Kidney (tissue), 14 donors: Measurements from ENCODE around the gene ZKSCAN3. TPM values are rescaled to one million over a fixed set of nuclear protein-coding genes. Genes with fewer than 3 reads are reported as not detected.
A peak's percentile ranks its signal among the peaks of the same experiment; 100 is the strongest.
"Not testable (repeated sequence)": the region's sequence is repeated elsewhere in the genome, so short reads cannot be mapped to it uniquely, and the experiment has no call there.

Source experiments
- DNase-seq, 5 donors: peaks; one replicate each; pipeline ENCODE4 v3.0.0-alpha.2; 2013 to 2020
- FAIRE-seq: peaks from 2 replicates; lab custom pipeline; 2012; peaks lifted over from hg19 to GRCh38; lab: Jason Lieb, UNC
- H3K27ac ChIP-seq, 2 donors: one replicate each; pipeline ENCODE4 v1.7.0; 2013; ENCODE audit warnings: low read depth in 2 of 2, low read length in 2 of 2, inconsistent platforms in 1 of 2
- H3K27me3 ChIP-seq: one replicate; pipeline ENCODE4 v1.7.1; 2013; ENCODE audit warnings: low read length, inconsistent platforms; ENCODE audit not compliant: control insufficient read depth, insufficient read depth
- H3K36me3 ChIP-seq, 3 donors: one replicate each; pipeline versions ENCODE4 v1.7.0 to v1.7.1; 2013; ENCODE audit warnings: low read length in 3 of 3, control low read depth in 1 of 3, inconsistent platforms in 1 of 3; ENCODE audit not compliant: insufficient read depth in 3 of 3, control insufficient read depth in 2 of 3
- H3K4me1 ChIP-seq, 3 donors: one replicate each; pipeline versions ENCODE4 v1.7.0 to v1.7.1; 2013; ENCODE audit warnings: low read length in 3 of 3, inconsistent platforms in 1 of 3, low read depth in 1 of 3; ENCODE audit not compliant: control insufficient read depth in 2 of 3, insufficient read depth in 2 of 3
- H3K4me3 ChIP-seq, 3 donors: one replicate each; pipeline versions ENCODE4 v1.7.0 to v1.8.1; 2013; ENCODE audit warnings: low read length in 3 of 3, control low read depth in 1 of 3, inconsistent platforms in 1 of 3
- H3K9ac ChIP-seq, 3 donors: one replicate each; pipeline versions ENCODE4 v1.7.0 to v1.7.1; 2013; ENCODE audit warnings: low read length in 3 of 3, control low read depth in 1 of 3, inconsistent platforms in 1 of 3
- H3K9me3 ChIP-seq, 3 donors: one replicate each; pipeline versions ENCODE4 v1.7.0 to v1.7.1; 2013; ENCODE audit warnings: low read length in 3 of 3, control low read depth in 1 of 3, inconsistent platforms in 1 of 3; ENCODE audit not compliant: control insufficient read depth in 2 of 3, insufficient read depth in 1 of 3
- CTCF ChIP-seq: IDR thresholded peaks from 3 replicates; pipeline ENCODE4 v1.5.1; 2012; ENCODE audit warnings: mild to moderate bottlenecking, moderate library complexity, borderline replicate concordance; ENCODE audit not compliant: insufficient read depth; ENCODE audit errors: extremely low read depth
- intact Hi-C: fragments of 100-400 bp; cut with DNase I; formaldehyde crosslinking; loops from one replicate; pipeline ENCODE4 v1.11.1; 2022
- polyA plus RNA-seq: library from polyadenylated mRNA; stranded (reverse); fragments of 350-450 nt; fragmentation: Illumina TruSeq; extraction: RNeasy Lipid Tissue Mini Kit (QIAGEN cat#74804); gene quantifications from one replicate; pipeline ENCODE4 v1.2.3, GENCODE V29; 2014; ENCODE audit warnings: low read depth, low replicate concordance; ENCODE audit not compliant: insufficient read depth
- total RNA-seq: library from RNA; stranded (reverse); fragmentation: NEBNext Ultra II Directional; extraction: Animal tissue kit (Norgen Biotek cat#: 25700); gene quantifications from one replicate; pipeline ENCODE4 v1.2.1, GENCODE V29; 2021
- donor health status: control.
- donor health status: control.
- donor health status: control.
- donor health status: control.
- donor health status: control.
- donor health status: DM: yes; HTN: yes; CAD: no.
- donor health status: Normal renal cell carcinoma (clear cell type).

The ZKSCAN3 gene
- total and polyA plus RNA-seq, 2 donors from 2014 or later: 3.5 to 8.3 TPM

- H3K27ac ChIP-seq: no peak overlapping the region
- no peak for DNase-seq
- intact Hi-C loops: no loop called here
- no peak for FAIRE-seq
- H3K4me3 ChIP-seq: peak overlapping the region; percentile 83 to 98 (median 96)
- no peaks in the 10 kb centered on the region for H3K27me3 ChIP-seq
- H3K9ac ChIP-seq: peak overlapping the region in 1 of 3 donors; percentile 86
- H3K9me3 ChIP-seq: no peaks in the 10 kb centered on the region
- TF ChIP-seq CTCF: no peak
- H3K36me3 ChIP-seq: no peaks in the 10 kb centered on the region
- peaks cover 0 to 3% (median 0%) of the 10 kb centered on the region in 3 donors for H3K4me1 ChIP-seq
Observed at GRCh38 chr6:28400122-28400451, 50.3 kb downstream of the ZKSCAN3 start.

DNA sequence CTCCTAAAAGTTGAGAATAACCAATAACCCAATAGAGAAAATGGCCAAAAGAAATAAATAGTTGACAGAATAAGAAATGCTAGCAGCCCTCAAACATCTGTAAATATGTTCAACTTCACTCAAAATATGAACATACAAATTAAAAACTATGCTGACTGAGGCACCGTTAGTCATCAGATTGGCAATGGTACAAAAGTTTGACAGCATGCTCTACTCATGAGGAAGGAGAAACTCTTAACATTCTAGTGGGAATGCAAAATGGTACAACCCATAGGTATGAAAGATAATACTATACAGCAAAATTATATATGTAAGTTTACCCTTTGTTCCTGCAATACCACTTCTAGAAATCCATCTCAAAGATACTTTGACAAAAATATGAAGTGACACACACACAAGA lies 51.4 kb downstream of the ZKSCAN3 start:
- no peak for FAIRE-seq
- H3K9me3 ChIP-seq: no peaks in the 10 kb centered on the region
- no peak for DNase-seq
- peaks cover 0 to 3% (median 0%) of the 10 kb centered on the region in 3 donors for H3K4me1 ChIP-seq
- no peaks in the 10 kb centered on the region for H3K27me3 ChIP-seq
- H3K36me3 ChIP-seq: no peaks in the 10 kb centered on the region
- no peak overlapping the region for H3K4me3 ChIP-seq
- no peak for TF ChIP-seq CTCF
- intact Hi-C loops: no loop called here
- no peak overlapping the region for H3K9ac ChIP-seq
- H3K27ac ChIP-seq: no peak overlapping the region

DNA sequence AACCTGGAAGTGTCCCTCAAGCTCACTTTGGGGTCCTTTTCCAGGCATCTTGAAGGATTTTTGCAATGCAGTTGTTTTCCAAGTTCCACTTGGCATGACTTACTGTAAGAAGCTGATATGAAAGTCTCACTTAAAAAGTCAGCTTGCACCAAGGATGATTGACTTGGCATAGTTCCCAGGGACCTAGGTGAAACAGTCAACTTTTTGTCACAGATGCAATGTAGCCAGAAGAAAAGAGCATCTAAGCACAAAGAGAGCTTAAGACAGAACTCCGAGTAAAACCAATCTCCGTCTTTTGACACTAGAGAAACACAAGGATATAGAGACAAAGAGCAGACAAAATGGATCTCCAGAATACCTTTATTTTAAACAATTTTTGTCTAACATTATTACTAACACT lies 52.5 kb downstream of the ZKSCAN3 start:
- FAIRE-seq (no peak), DNase-seq (peak in 1 of 5 donors; percentile 7)
- H3K4me1 ChIP-seq: peaks cover 0 to 3% (median 0%) of the 10 kb centered on the region in 3 donors
- no peaks in the 10 kb centered on the region for H3K27me3 ChIP-seq
- no peak overlapping the region for H3K4me3 ChIP-seq
- no peak overlapping the region for H3K27ac ChIP-seq
- H3K9ac ChIP-seq: no peak overlapping the region
- H3K36me3 ChIP-seq: no peaks in the 10 kb centered on the region
- no peak for TF ChIP-seq CTCF
- H3K9me3 ChIP-seq: no peaks in the 10 kb centered on the region
- intact Hi-C loops: no loop called here

DNA sequence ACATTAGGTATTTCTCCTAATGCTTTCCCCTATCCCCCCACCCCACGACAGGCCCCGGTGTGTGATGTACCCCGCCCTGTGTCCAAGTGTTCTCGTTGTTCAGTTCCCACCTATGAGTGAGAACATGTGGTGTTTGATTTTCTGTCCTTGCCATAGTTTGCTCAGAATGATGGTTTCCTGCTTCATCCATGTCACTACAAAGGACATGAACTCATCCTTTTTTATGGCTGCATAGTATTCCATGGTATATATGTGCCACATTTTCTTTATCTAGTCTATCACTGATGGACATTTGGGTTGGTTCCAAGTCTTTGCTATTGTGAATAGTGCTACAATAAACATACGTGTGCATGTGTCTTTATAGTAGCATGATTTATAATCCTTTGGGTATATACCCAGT lies 54.2 kb downstream of the ZKSCAN3 start:
- H3K27ac ChIP-seq, H3K9me3 ChIP-seq, H3K36me3 ChIP-seq, H3K4me1 ChIP-seq, H3K27me3 ChIP-seq, intact Hi-C loops, DNase-seq, H3K4me3 ChIP-seq, H3K9ac ChIP-seq, FAIRE-seq: not testable (repeated sequence)
